Urothelium cell line (cell line): ENCODE data around the gene PRKCSH.
"Not testable (repeated sequence)": the region's sequence is repeated elsewhere in the genome, so short reads cannot be mapped to it uniquely, and the experiment has no call there.

ENCODE experiments used
- DNase-seq: peaks from one replicate; pipeline ENCODE4 v3.0.0; 2011; ENCODE audit warnings: low spot score, mixed read lengths
- FAIRE-seq: peaks from 2 replicates; lab custom pipeline; 2011; peaks lifted over from hg19 to GRCh38; lab: Jason Lieb, UNC

PRKCSH gene

DNA sequence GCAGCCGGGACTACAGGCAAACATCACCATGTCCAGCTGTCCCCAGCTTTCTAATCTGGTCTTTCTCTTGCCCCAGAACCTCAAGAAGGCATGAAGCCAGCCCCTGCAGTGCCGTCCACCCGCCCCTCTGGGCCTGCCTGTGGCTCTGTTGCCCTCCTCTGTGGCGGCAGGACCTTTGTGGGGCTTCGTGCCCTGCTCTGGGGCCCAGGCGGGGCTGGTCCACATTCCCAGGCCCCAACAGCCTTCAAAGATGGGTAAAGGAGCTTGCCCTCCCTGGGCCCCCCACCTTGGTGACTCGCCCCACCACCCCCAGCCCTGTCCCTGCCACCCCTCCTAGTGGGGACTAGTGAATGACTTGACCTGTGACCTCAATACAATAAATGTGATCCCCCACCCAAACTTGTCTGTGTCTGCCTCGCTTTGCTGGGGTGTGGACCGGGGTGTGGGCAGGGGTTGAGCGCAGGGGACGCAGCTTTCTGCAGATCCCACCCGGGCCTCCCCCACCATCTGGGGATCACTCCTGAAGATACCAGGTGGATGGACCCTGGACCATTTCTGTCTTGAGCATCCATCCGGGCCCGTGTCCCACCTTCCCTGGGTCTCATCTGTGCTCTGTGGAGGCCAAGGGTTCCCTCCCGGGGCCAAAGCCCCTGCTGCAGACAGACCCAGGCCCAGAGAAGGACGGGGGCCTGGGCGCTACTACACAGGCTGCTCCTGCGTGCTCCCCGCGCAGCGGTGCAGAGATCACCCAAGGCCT is 15.3 kb downstream of the PRKCSH start:
- FAIRE-seq = no peak
- no peak for DNase-seq

DNA sequence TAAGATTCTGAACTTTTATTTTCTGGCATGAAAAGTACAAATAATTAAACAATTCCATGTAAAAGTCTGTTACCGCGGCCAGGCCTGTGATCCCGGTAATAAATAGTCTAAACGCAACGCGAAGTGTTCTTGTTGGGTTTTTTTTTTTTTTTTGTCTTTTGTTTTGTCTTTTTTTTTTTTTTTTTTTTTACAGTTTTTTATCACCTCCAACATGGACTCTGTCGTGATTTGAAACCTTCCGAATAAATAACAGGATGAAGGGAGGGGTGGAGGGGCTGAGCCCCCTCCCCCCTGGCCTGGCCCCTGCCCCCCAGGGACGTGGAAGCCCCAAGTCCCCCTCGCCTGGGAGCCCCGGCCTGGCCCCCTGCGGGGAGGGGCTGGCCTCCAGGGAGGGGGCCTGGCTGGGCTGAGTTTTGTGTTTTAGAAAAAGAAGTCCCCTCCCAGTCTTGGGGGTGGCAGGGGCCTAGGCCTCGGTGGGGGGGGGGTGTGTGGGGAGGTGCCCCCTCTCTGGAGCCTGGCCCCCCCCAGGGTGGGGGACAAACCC is 16.0 kb downstream of the PRKCSH start:
- no peak for FAIRE-seq
- DNase-seq = no peak

DNA sequence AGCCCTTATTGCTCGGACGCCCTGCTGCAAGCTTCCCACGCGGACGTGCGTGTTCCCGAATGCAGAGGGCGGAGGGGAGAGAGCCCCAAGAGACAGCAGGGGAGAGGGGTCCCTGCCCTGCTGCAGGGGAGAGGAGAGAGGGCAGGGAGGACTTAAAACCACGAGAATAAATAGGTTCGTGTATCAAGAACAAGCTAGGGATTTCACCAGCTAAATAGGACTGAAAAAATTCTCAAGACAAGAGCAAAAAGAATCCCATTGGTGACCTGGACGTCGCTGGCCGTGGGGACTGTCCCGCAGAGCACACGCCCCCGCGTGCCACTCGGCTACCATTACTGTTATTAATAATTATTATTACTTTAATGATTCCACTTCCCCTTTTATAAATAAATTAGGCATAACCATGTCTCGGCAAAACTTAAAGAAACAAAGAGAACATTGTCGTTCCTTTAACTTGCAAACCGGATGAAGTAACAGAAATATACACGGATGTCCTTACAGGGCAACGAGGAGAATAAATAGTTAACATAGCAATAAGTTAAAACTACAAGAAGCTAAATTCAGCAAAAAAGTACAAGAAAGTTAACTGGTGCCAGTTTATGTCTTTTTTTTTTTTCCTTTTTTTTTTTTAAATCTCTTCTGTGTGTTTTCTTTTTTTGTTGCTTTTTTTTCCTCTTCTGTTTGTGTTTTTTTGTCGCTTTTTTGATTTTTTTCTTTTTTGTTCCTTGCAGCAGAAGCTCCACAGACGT is 16.6 kb downstream of the PRKCSH start:
- DNase-seq (no peak), FAIRE-seq (no peak)

DNA sequence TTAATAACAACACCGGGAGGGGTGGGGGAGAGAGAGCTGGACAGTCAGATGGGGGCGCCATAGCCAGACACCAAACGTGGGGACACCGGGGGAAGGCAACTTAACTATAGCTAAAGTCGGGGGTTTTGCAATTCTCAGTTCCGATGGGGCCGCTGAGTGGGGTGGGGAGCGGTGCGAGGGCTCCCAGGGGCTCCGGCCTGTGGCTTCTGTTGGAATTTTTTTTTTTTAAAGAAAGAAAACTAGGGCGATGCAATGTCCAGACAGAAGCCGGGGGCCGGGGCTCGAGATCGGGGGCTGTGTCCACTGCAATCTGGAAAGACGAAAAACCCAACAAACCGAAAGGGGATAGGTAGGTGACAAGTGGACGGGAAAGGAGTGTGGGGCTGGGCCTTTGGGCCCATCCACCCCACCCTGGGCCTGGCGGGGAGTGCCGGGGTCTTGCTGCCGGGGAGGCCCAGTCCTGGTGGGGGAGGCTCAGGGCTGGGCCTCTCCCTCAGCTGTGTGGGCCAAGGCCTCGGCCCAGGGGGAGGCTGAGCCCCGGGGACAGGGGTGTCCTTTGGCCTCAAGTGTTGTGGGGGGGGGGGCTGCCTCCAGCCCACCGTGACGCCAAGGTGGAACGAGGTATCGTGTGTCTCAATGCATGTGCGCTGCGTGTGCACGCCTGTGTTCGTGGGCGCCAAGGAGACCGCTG is 17.3 kb downstream of the PRKCSH start:
- DNase-seq (no peak), FAIRE-seq (no peak)

DNA sequence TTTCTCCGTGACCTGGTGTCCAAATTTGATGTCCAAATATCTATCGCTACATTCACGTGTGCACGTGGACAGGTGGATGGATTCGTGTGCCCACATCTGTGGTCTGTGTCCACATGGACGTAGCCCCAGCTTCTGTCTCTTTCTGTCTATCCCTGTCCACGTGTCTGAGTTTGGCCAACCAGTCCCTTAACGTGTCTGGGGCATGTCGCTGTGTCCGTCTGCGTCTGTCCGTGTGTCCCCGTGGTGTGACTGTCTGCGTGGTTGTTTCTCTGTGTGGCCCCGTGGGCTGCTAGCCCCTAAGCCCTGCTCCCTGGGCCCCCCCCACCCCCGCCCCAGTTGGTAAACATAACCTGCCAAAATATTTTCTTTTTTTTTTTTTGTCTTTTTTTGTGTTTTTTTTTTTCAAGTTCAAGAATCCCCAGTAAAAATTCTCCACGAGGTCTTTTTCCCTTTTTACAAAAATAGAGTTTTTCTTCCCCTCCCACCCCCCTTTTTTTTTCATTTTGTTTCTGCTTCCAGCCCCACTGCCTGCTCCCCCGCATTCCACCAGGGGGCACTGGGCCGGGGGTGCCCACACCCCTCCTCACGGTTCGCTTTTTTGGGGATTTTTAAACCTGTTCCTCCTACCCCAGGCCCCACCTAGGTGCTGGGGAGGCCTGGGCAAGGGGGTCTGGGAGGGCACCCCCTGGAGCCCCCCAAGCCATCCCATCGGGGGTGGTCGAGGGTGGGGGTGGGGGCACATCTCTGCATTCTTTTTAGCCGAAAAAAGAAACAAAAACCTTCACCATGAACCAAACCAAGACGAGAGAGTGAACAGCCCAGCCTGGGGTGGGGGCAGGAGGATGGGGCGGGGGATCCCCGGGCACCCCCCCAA is 18.3 kb downstream of the PRKCSH start:
- no peak for FAIRE-seq
- DNase-seq = no peak

DNA sequence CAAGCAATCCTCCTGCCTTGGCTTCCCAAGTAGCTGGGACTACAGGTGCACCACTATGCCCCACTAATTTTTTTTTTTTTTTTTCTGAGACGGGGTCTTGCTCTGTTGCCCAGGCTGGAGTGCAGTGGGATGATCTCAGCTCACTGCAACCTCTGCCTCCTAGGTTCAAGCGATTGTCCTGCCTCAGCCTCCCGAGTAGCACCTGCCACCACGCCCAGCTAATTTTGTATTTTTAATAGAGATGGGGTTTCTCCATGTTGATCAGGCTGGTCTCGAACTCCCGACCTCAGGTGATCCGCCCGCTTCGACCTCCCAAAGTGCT is 19.8 kb downstream of the PRKCSH start:
- not testable (repeated sequence) for DNase-seq, FAIRE-seq

DNA sequence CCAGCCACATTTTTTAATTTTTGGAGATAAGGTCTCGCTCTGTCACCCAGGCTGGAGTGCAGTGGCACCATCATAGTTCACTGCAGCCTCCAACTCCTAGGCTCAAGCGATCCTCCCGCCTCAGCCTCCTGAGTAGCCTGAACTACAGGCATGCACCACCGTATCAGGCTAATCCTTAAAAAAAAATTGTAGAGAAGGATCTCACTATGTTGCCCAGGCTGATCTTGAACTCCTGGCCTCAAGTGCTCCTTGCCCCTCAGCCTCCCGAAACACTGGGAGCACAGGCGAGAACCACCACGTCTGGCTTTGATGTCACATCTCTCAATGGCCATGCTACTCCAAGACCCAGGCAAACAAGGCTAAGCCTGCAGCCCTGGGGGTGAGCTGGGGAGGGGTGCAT is 21.2 kb downstream of the PRKCSH start:
- DNase-seq (no peak), FAIRE-seq (no peak)

DNA sequence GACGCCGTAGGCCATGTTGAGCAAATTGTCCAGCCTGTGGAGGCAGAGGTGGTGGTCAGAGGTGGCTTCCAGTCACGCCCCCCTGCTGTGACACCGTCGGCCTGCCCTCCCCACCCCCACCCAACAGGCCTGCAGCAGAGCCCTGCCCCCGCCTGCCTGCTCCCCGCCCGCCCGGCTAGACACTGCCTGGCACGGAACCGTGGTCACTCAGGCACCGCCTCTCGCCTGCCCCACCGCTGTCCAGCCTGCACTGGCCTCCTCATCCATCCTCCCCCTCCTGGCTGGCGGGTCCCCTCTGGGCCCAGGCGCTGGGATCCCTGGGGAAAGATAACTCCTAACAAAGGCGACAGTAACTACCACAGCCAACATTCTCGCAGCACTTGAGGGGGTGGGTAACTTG is 21.7 kb downstream of the PRKCSH start:
- FAIRE-seq (no peak), DNase-seq (no peak)

DNA sequence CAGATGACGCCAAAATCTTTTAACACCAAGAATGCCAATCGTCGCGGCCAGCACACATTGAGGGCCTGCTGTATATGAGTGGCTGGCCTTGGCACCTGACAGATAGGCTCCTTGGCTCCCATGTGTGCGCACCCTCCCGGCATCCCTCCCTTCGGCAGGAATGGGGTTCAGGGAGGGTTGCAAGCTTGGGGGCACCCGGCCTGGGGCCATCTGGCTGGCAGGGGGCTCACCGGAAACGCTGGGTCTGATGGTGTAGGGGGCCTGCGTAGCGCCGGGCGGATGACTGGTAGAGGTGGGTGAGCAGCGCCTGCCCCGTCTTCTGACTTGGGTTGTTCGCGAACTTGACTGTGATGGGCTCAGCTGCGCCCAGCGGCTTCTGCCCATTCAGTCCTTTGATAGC is 22.4 kb downstream of the PRKCSH start:
- no peak for DNase-seq
- FAIRE-seq = no peak

DNA sequence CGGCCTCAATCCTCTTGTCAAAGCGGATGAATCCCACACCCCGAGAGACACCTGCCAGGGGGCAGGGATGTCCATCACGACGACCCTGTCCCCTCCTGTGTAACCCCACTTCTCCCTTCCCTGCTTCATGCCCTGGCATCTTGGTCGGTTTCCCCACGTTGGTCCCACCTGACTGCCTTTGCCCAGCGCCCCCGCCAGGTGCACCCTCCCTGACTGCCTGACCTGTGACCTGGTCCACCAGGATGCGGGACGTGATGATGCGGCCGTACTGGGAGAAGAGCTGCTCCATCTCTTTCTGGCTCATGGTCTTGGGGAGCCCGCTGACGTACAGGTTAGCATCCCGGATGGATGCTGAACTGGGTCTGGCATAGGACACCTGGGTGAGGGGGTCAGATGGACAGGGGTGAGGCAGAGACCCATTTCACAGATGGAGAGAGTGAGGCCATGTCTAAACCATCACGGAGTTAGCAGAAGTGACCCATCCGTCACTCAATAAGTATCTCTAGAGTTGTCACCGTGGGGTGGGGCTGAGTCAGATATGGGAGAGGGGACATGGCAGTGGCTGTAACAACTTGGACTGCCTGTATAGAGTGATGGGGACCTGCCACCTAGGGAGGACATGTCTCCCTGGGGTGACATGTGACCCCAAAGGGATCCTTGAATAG is 22.9 kb downstream of the PRKCSH start:
- no peak for DNase-seq
- FAIRE-seq = no peak

DNA sequence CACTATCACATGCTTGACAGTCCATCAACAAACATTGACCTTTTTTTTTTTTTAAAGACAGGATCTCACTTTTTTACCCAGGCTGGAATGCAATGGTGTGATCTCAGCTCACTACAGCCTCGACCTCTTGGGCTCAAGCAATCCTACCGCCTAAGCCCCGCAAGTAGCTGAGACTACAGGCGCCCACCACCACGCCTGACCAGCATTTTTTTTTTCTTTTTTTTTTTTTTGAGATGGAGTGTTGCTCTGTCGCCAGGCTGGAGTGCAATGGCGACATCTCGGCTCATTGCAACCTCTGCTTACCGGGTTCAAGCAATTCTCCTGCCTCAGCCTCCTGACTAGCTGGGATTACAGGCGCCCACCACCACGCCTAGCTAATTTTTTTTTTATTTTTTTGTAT is 23.5 kb downstream of the PRKCSH start:
- not testable (repeated sequence) for FAIRE-seq, DNase-seq

DNA sequence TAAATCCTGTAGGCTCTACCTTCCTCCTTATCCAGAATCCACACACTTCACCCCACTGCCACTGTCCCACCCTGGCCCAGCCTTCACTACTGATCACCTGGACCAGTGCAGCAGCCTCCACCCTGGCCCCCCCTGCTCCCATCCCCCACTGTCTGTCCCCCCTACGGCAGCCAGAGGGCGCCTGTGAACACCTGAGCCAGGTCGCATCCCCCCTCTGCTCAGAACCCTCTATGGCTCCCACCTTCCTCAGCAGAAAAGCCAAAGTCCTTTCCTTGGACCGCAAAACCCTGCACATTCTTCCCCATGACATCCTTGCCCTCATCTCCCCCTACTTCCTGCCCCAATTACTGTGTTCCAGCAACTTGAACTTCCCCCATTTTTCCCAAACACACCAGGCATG is 24.8 kb downstream of the PRKCSH start:
- FAIRE-seq = no peak
- no peak for DNase-seq

DNA sequence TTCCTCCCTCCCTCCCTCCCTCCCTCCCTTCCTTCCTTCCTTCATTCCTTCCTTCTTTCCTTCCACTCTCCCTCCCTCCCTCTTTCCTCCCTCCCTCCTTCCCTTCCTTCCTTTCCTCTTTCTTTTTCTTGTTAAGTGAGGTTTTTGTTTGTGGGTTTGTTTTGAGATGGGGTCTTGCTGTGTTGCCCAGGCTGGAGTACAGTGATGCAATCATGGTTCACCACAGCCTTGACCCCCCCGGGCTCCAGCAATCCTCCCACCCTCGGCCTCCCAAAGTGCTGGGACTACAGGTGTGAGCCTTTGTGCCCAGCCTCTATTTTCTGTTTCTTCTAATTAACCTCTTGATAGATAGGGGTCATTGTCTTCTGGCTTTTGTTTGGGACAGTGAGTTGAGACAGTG is 26.0 kb downstream of the PRKCSH start:
- FAIRE-seq = no peak
- no peak for DNase-seq

DNA sequence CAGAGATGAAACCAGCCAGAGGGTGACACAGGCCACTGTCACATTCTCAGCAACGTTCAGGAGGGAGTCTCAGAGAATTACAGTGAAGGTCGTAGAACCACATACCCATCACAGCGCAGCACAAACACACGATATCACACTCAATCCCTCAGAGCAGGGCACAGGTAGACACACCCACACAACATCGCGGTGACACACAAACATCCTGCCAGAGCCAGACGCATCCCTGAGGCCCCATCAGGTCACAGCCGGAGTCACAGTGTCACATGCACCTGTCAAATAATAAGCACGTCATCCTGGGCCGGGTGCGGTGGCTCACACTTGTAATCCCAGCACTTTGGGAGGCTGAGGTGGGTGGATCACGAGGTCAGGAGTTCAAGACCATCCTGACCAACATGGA is 28.0 kb downstream of the PRKCSH start:
- FAIRE-seq (no peak), DNase-seq (no peak)

DNA sequence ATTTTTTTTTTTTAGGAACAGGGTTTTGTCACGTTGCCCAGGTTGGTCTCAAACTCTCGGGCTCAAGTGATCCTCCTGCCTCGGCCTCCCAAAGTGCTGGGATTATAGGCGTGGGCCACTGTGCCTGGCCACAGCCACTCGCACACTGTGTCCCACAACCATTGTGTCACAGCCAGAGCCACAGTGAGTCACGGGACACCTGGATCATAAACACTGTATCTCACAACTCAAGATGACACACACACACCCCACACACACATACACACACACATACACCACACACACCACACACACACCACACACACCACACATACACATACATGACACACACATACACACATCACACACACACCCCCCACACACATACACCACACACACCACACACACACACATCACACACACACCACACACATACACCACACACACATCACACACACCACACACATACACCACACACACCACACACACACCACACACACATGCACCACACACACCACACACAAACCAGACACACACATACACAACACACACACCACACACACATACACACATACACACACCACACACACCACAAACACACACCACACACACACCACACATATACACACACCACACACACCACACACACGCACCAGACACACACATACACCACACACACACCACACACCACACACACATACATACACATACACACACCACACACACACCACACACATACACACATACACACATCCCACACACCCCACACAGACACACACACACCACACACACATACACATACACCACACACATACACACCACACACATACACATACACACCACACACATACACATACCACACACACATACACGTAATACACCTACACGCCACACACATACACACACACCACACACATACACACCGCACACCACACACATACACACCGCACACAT is 29.2 kb downstream of the PRKCSH start:
- FAIRE-seq (peak; percentile 100), DNase-seq (no peak)

DNA sequence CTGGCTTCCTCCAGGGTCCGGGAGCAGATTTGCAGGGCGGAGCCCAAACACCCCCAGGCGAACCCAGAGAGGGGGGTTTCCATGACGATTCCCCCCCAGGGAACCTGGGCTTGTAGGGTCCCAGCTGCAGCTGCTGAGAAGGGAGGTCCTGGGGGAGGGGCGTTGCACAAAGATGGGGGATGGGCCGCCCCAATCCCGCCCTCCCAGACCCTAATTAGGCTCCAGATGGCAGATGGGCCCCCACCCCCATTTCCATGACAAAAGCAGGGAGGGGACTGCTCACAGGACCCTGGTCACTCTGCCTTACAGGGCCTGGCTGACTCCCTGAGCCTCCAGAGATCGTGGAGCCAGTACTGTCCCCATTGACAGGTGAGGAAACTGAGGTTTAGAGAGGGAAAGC is 30.2 kb downstream of the PRKCSH start:
- FAIRE-seq (no peak), DNase-seq (no peak)

DNA sequence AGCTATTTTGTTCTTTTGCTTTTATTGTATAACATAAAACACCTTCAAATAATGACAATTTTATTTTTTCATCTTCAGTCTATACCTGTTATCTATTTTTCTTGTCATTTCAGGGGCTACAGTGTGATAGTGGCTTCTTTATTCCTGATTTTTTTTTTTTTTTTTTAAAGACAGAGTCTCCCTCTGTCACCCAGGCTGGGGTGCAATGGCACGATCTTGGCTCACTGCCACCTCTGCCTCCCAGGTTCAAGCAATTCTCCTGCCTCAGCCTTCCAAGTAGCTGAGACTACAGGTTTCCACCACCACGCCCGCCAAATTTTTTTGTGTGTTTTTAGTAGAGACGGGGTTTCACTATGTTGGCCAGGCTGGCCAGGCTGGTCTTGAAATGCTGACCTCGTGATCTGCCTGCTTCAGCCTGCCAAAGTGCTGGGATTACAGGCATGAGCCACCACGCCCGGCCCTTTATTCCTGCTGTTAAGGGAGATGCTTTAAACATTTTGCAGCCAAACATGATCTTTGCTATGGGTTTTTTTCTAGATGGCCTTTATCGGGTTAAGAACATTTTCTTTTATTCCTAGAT is 32.9 kb downstream of the PRKCSH start:
- not testable (repeated sequence) for DNase-seq, FAIRE-seq

DNA sequence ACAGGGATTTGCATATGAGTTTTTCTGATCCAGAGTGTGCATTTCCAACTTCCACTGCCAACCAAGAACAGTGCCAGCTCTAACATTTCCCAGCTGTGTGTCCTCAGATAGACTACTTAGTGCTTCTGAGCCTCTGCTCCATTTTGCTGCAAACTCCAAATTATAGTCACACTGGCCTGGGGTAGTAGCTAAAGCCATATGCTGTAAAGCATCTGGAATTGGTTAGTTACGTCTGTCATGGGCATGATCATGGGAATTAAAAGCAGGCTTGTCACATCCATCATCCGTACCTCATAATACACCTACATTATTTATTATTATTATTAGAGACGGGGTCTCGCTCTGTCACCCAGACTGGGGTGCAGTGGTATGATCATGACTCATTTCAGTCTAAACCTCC is 38.3 kb downstream of the PRKCSH start:
- FAIRE-seq (no peak), DNase-seq (no peak)

DNA sequence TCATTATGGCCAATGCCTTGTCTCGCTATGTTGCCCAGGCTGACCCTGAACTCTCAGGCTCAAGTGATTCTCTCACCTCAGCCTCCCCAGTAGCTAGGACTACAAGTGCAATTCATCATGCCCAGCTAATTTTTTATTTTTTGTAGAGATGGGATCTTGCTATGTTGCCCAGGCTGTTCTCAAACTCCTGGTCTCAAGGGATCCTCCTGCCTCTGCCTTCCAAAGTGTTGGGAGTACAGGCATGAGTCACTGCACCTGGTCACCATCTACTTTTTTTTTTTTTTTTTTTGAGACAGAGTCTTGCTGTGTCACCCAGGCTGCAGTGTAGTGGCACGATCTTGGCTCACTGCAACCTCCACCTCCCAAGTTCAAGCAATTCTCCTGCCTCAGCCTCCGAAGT is 39.9 kb downstream of the PRKCSH start:
- not testable (repeated sequence) for FAIRE-seq, DNase-seq
